Measurements from ENCODE around the gene C16orf54. TPM values are rescaled to one million over a fixed set of nuclear protein-coding genes. Genes with fewer than 3 reads are reported as not detected.
"Not testable (repeated sequence)": the region's sequence is repeated elsewhere in the genome, so short reads cannot be mapped to it uniquely, and the experiment has no call there.

The C16orf54 gene
- total RNA-seq, 2 experiments from 2014 or later: 94.6 to 99.2 TPM

DNA sequence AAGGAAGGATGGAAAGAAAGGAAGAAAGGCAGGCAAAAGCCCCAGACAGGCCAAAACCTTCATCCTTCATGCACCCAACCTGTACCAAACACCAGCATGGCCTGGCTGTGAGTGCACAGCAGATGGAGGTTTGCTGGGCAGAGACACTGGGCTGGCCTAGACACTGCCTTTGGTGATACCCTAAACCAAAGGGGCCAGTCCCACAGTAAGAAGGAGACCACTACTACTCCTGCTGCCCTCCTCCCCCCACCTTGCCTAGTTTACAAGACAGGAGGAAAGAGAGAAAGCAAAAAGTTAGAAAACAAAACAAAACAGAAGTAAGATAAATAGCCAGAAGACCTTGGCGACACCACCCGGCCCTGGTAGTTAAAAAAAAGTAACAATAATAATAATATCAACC, 47.7 kb downstream of the C16orf54 start:
- DNase-seq: no peak
- H3K27ac Mint-ChIP-seq: no peak overlapping the region
- peaks cover 34% of the 10 kb centered on the region for H3K4me1 Mint-ChIP-seq
- H3K4me3 Mint-ChIP-seq: no peak overlapping the region
- H3K36me3 Mint-ChIP-seq (ENCODE audit: low read depth): no peaks in the 10 kb centered on the region
- ChIA-PET POLR2A (no interaction called here), CTCF (interaction anchor here (0.9 to 5.4 kb wide), 4 partner anchors 18 to 334 kb away, joined by 3 to 72 read pairs (median 38); partner anchors contain the start of gene TLCD3B)
- no peaks in the 10 kb centered on the region for H3K9me3 Mint-ChIP-seq
- no peaks in the 10 kb centered on the region for H3K27me3 Mint-ChIP-seq

DNA sequence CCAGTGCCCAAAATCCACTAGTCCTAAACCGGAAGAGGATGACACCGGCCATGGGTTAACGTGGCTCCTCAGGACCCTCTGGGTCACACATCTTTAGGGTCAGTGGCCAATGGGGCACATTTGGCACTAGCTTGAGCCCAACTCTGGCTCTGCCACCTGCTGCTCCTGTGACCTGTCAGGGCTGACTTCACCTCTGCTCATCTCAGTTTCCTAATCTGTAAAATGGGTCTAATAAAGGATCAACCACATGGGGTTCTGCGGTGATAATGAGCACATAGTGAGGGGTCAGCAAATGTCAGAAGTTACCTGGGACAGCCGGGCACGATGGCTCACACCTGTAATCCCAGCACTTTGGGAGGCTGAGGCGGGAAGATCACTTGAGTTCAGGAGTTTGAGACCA, 48.4 kb downstream of the C16orf54 start:
- ChIA-PET POLR2A (no interaction called here), CTCF (interaction anchor here (0.9 kb wide), 1 partner anchor 26 kb away, joined by 3 read pairs; no protein-coding TSS in a partner anchor)
- no peak overlapping the region for H3K4me3 Mint-ChIP-seq
- H3K27ac Mint-ChIP-seq: no peak overlapping the region
- H3K36me3 Mint-ChIP-seq (ENCODE audit: low read depth): no peaks in the 10 kb centered on the region
- H3K4me1 Mint-ChIP-seq: peaks cover 27% of the 10 kb centered on the region
- H3K27me3 Mint-ChIP-seq: no peaks in the 10 kb centered on the region
- H3K9me3 Mint-ChIP-seq: no peaks in the 10 kb centered on the region
- DNase-seq: no peak

DNA sequence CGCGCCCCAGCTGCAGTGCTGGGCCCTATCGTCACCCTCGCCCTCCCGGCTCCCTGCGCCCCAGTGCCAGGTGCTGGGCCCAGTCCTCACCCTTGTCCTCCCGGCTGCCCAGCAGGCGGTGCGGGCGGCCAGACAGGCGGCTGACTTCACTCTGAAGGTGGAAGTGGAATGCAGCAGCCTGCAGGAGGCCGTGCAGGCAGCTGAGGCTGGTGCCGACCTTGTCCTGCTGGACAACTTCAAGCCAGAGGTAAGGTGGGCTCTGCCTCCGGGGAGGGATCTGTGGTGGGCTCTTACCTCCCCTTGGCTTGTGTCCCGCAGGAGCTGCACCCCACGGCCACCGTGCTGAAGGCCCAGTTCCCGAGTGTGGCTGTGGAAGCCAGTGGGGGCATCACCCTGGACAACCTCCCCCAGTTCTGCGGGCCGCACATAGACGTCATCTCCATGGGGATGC, 48.9 kb downstream of the C16orf54 start:
- peaks cover 23% of the 10 kb centered on the region for H3K4me1 Mint-ChIP-seq
- H3K27me3 Mint-ChIP-seq: no peaks in the 10 kb centered on the region
- no peak for DNase-seq
- ChIA-PET CTCF (interaction anchor here (0.6 kb wide), 1 partner anchor 93 kb away, joined by 3 read pairs; the partner anchor contains the start of gene KIF22), POLR2A (no interaction called here)
- no peaks in the 10 kb centered on the region for H3K36me3 Mint-ChIP-seq (ENCODE audit: low read depth)
- no peak overlapping the region for H3K27ac Mint-ChIP-seq
- H3K4me3 Mint-ChIP-seq: no peak overlapping the region
- no peaks in the 10 kb centered on the region for H3K9me3 Mint-ChIP-seq

DNA sequence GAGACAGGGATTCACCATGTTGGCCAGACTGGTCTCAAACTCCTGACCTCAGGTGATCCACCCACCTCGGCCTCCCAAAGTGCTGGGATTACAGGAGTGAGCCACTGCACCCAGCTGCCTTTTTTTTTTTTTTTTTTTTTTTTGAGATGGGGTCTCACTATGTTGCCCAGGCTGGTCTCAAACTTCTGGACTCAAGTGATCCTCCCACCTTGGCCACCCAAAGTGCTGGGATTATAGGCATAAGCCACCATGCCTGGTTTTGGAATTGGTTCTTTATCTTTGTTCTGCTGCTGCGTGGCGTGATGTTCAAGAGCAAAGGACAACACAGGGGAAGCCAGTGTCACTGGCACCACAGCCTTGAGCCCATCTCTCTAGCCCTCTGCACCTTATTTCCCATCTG, 50.1 kb downstream of the C16orf54 start:
- POLR2A ChIA-PET: not testable (repeated sequence)
- CTCF ChIA-PET: interaction anchor here (0.6 to 1.7 kb wide), 4 partner anchors 34 to 336 kb away, joined by 3 to 7 read pairs (median 3); partner anchors contain the start of gene PAGR1

DNA sequence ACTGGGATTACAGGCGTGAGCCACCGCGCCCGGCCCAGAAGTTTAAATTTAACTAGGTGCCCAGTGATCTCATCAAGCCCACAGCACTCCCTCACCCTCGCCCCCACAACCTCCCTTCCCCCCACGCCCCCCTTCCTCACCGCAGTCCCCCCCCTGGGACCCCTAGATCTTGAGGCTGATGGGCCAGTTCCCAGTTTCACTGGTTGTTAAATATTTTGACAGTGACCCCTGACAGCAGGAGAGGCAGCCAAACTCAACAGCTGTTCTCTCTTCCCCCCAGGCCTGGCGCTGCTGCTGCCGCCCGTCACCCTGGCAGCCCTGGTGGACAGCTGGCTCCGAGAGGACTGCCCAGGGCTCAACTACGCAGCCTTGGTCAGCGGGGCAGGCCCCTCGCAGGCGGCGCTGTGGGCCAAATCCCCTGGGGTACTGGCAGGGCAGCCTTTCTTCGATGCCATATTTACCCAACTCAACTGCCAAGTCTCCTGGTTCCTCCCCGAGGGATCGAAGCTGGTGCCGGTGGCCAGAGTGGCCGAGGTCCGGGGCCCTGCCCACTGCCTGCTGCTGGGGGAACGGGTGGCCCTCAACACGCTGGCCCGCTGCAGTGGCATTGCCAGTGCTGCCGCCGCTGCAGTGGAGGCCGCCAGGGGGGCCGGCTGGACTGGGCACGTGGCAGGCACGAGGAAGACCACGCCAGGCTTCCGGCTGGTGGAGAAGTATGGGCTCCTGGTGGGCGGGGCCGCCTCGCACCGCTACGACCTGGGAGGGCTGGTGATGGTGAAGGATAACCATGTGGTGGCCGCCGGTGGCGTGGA, 51.2 kb downstream of the C16orf54 start:
- DNase-seq: no peak
- POLR2A ChIA-PET: no interaction called here
- Mint-ChIP-seq H3K9me3 (no peaks in the 10 kb centered on the region), H3K27me3 (no peaks in the 10 kb centered on the region), H3K27ac (no peak overlapping the region), H3K4me1 (peaks cover 16% of the 10 kb centered on the region), H3K36me3 (ENCODE audit: low read depth) (peaks cover 3% of the 10 kb centered on the region), H3K4me3 (no peak overlapping the region)
- CTCF ChIA-PET: interaction anchor here (0.7 to 1.7 kb wide), 2 partner anchors 36 to 121 kb away, joined by 4 to 7 read pairs; partner anchors contain the start of gene PAGR1

More for the DNA sequence above, 50.1 kb downstream of the C16orf54 start:
- not testable (repeated sequence) for H3K36me3 Mint-ChIP-seq (ENCODE audit: low read depth); H3K27ac Mint-ChIP-seq; H3K4me3 Mint-ChIP-seq; H3K27me3 Mint-ChIP-seq; H3K9me3 Mint-ChIP-seq; DNase-seq
- peaks cover 16% of the 10 kb centered on the region for H3K4me1 Mint-ChIP-seq

DNA sequence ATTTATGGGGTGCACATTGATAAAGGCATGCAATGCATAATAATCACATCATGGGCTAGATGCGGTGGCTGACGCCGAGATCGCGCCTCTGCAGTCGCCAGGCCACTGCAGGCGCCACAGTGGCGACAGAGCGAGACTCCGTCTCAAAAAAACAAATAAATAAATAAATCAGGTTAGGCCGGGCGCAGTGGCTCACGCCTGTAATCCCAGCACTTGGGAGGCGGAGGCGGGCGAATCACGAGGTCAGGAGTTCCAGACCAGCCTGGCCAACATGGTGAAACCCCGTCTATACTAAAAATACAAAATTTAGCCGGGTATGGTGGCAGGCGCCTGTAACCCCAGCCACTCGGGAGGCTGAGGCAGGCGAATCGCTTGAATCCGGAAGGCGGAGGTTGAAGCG, 53.2 kb downstream of the C16orf54 start:
- not testable (repeated sequence) for DNase-seq; H3K36me3 Mint-ChIP-seq (ENCODE audit: low read depth); H3K4me3 Mint-ChIP-seq; H3K9me3 Mint-ChIP-seq; H3K27ac Mint-ChIP-seq; H3K27me3 Mint-ChIP-seq
- H3K4me1 Mint-ChIP-seq: peaks cover 14% of the 10 kb centered on the region
- POLR2A ChIA-PET: interaction anchor here (1.3 to 1.5 kb wide), 2 partner anchors 115 to 156 kb away, joined by 4 to 6 read pairs; no protein-coding TSS in a partner anchor
- CTCF ChIA-PET: interaction anchor here (1.2 to 2.1 kb wide), 4 partner anchors 9 to 233 kb away, joined by 3 to 19 read pairs (median 10); partner anchors contain the start of gene KCTD13

Other genes with a start within 250 kb of the C16orf54 start
- gene NPIPB12, start 239.6 kb downstream of the C16orf54 start, total RNA-seq: 10 to 100 TPM; 40.8 to 48.3 TPM
- 100 to 1,000 TPM; 341 to 359 TPM for gene SPN, start 82.7 kb downstream of the C16orf54 start, total RNA-seq
- 1 to 10 TPM; 8.3 to 9.3 TPM for gene QPRT, start 66.8 kb downstream of the C16orf54 start, total RNA-seq
- not detected for gene ZG16, start 32.3 kb upstream of the C16orf54 start, total RNA-seq
- gene KIF22, start 44.8 kb upstream of the C16orf54 start, total RNA-seq: 100 to 1,000 TPM; 187 to 192 TPM
- gene MAZ, start 60.5 kb upstream of the C16orf54 start, total RNA-seq: 100 to 1,000 TPM; 365 to 376 TPM
- 1 to 10 TPM in 1 of 2 experiments, under 1 TPM in 1; 0.91 to 1.0 TPM for gene PRRT2, start 66.2 kb upstream of the C16orf54 start, total RNA-seq
- 10 to 100 TPM; 26.6 to 28.4 TPM for gene PAGR1, start 70.2 kb upstream of the C16orf54 start, total RNA-seq
- gene MVP, start 74.5 kb upstream of the C16orf54 start, total RNA-seq: 100 to 1,000 TPM; 167 TPM
- 10 to 100 TPM; 60.0 to 63.2 TPM for gene CDIPT, start 117.2 kb upstream of the C16orf54 start, total RNA-seq
- under 1 TPM; 0.08 to 0.13 TPM for gene SEZ6L2, start 153.6 kb upstream of the C16orf54 start, total RNA-seq
- gene ASPHD1, start 154.5 kb upstream of the C16orf54 start, total RNA-seq: under 1 TPM in 1 of 2 experiments, not detected in 1; 0.15 TPM
- 10 to 100 TPM; 34.5 to 36.0 TPM for gene KCTD13, start 180.2 kb upstream of the C16orf54 start, total RNA-seq
- 10 to 100 TPM; 68.9 to 78.7 TPM for gene TMEM219, start 216.1 kb upstream of the C16orf54 start, total RNA-seq
- 10 to 100 TPM; 44.2 TPM for gene TAOK2, start 227.9 kb upstream of the C16orf54 start, total RNA-seq
- 10 to 100 TPM; 38.7 to 40.3 TPM for gene HIRIP3, start 249.6 kb upstream of the C16orf54 start, total RNA-seq